H1 (cell line): ENCODE results near the gene TEX29. TPM values are rescaled to one million over a fixed set of nuclear protein-coding genes. Genes with fewer than 3 reads are reported as not detected.

Source experiments
- CTCF ChIA-PET: fragments of 300-600 bp; sonication (Branson Sonifier 250); formaldehyde crosslinking; loops from one replicate; lab custom pipeline; 2021; ENCODE audit not compliant: partially characterized antibody; lab: Charles Lee
- POLR2A ChIA-PET: fragments of 300-600 bp; sonication (Branson Sonifier 250); formaldehyde crosslinking; loops from one replicate; lab custom pipeline; 2021; ENCODE audit warnings: inconsistent platforms; ENCODE audit not compliant: partially characterized antibody; lab: Charles Lee
- DNase-seq, 2 experiments: peaks; one replicate each; pipeline versions ENCODE4 v3.0.0 to v3.0.0-alpha.2; 2010 to 2022; ENCODE audit warnings: low spot score in 2 of 2, low read depth in 1 of 2, mixed read lengths in 1 of 2
- FAIRE-seq: peaks from 2 replicates; lab custom pipeline; 2011; peaks lifted over from hg19 to GRCh38; lab: Jason Lieb, UNC
- H2AFZ ChIP-seq: 2 replicates; pipeline ENCODE4 v1.8.1; 2012; ENCODE audit warnings: low read length, inconsistent platforms
- H2AK5ac ChIP-seq: 2 replicates; pipeline ENCODE4 v1.6.1; 2013; ENCODE audit warnings: low read depth, low read length
- H2BK120ac ChIP-seq: replicated peaks from 2 replicates; pipeline ENCODE3; 2013; ENCODE audit warnings: low read depth, low read length, inconsistent platforms
- H2BK12ac ChIP-seq: 2 replicates; pipeline ENCODE4 v1.6.1; 2013; ENCODE audit warnings: low read depth, low read length
- H2BK15ac ChIP-seq: 2 replicates; pipeline ENCODE4 v1.6.1; 2013; ENCODE audit warnings: low read length
- H2BK20ac ChIP-seq: 2 replicates; pipeline ENCODE4 v1.6.1; 2013; ENCODE audit warnings: low read length
- H2BK5ac ChIP-seq: 2 replicates; pipeline ENCODE4 v1.6.1; 2013; ENCODE audit warnings: low read depth, low read length
- H3K14ac ChIP-seq: 2 replicates; pipeline ENCODE4 v1.6.1; 2013; ENCODE audit warnings: inconsistent platforms; ENCODE audit not compliant: insufficient read length
- H3K18ac ChIP-seq: 2 replicates; pipeline ENCODE4 v1.6.1; 2013; ENCODE audit warnings: low read length; ENCODE audit errors: extremely low read depth
- H3K23ac ChIP-seq: 2 replicates; pipeline ENCODE4 v1.6.1; 2013; ENCODE audit warnings: inconsistent platforms; ENCODE audit not compliant: insufficient read length
- H3K23me2 ChIP-seq: 2 replicates; pipeline ENCODE4 v1.6.1; 2013; ENCODE audit warnings: low read depth, low read length
- H3K27ac ChIP-seq: 2 replicates; pipeline ENCODE4 v1.6.1; 2011; ENCODE audit warnings: low read depth, low read length, inconsistent platforms
- H3K27me3 ChIP-seq, 4 experiments: replicated peaks in 1 of 4; 1 replicate in 1 of 4; 2 replicates in 3 of 4; pipeline versions ENCODE4 v1.6.1 to v1.8.1; 2011 to 2013; ENCODE audit warnings: low read length in 3 of 4, mild to moderate bottlenecking in 3 of 4, inconsistent platforms in 2 of 4, mixed read lengths in 2 of 4, moderate library complexity in 1 of 4; ENCODE audit not compliant: control insufficient read depth in 3 of 4, insufficient read depth in 3 of 4; ENCODE audit errors: extremely low read depth in 1 of 4
- H3K36me3 ChIP-seq, 4 experiments: 2 replicates each; pipeline versions ENCODE4 v1.6.1 to v1.8.1; 2011 to 2013; ENCODE audit warnings: mild to moderate bottlenecking in 4 of 4, low read length in 3 of 4, moderate library complexity in 2 of 4, control low read depth in 1 of 4, inconsistent platforms in 1 of 4; ENCODE audit not compliant: insufficient read depth in 4 of 4, control insufficient read depth in 2 of 4
- H3K4ac ChIP-seq: replicated peaks from 2 replicates; pipeline ENCODE3; 2013; ENCODE audit warnings: low read length, low read depth, mixed read lengths, inconsistent platforms; ENCODE audit not compliant: insufficient read length
- H3K4me1 ChIP-seq, 4 experiments: replicated peaks in 1 of 4; 1 replicate in 1 of 4; 2 replicates in 3 of 4; pipeline versions ENCODE4 v1.6.1 to v1.8.1; 2011 to 2013; ENCODE audit warnings: low read length in 3 of 4, inconsistent platforms in 2 of 4, mixed read lengths in 1 of 4; ENCODE audit not compliant: insufficient read depth in 4 of 4, control insufficient read depth in 3 of 4
- H3K4me2 ChIP-seq, 2 experiments: 2 replicates each; pipeline versions ENCODE4 v1.6.1 to v1.8.1; 2011 to 2013; ENCODE audit warnings: low read depth in 2 of 2, low read length in 2 of 2, control low read depth in 1 of 2, inconsistent platforms in 1 of 2, mild to moderate bottlenecking in 1 of 2; ENCODE audit not compliant: insufficient read depth in 1 of 2
- H3K4me3 ChIP-seq, 4 experiments: fragments of 200-600, 300-600 bp in 1 of 4; sonication (generic), shearing (Covaris generic), sonication (Bioruptor Twin) in 1 of 4; 2 replicates each; pipeline versions ENCODE4 v1.5.1 to v1.8.1; 2011 to 2016; ENCODE audit warnings: low read length in 4 of 4, low read depth in 3 of 4, control low read depth in 2 of 4, inconsistent platforms in 2 of 4, mild to moderate bottlenecking in 2 of 4, mixed read lengths in 1 of 4, moderate library complexity in 1 of 4; ENCODE audit not compliant: insufficient read depth in 2 of 4; ENCODE audit errors: extremely low read depth in 1 of 4
- H3K56ac ChIP-seq: replicated peaks from 2 replicates; pipeline ENCODE3; 2013; ENCODE audit warnings: low read depth, mild to moderate bottlenecking, mixed read lengths, low read length, inconsistent platforms; ENCODE audit not compliant: insufficient read length
- H3K79me1 ChIP-seq: 2 replicates; pipeline ENCODE4 v1.6.1; 2013; ENCODE audit warnings: low read depth, low read length, control low read depth
- H3K79me2 ChIP-seq, 2 experiments: 2 replicates each; pipeline versions ENCODE4 v1.6.1 to v1.8.1; 2012 to 2013; ENCODE audit warnings: low read length in 2 of 2, mild to moderate bottlenecking in 2 of 2, inconsistent platforms in 1 of 2; ENCODE audit not compliant: insufficient read depth in 2 of 2, control insufficient read depth in 1 of 2
- H3K9ac ChIP-seq, 4 experiments: replicated peaks in 1 of 4; 1 replicate in 1 of 4; 2 replicates in 3 of 4; pipeline versions ENCODE4 v1.6.1 to v1.8.1; 2011 to 2013; ENCODE audit warnings: low read depth in 3 of 4, low read length in 3 of 4, control low read depth in 2 of 4, mild to moderate bottlenecking in 2 of 4, moderate library complexity in 2 of 4, inconsistent platforms in 1 of 4; ENCODE audit errors: extremely low read depth in 1 of 4
- H3K9me3 ChIP-seq, 2 experiments: 2 replicates each; pipeline versions ENCODE4 v1.6.1 to v1.8.1; 2012 to 2013; ENCODE audit warnings: mild to moderate bottlenecking in 2 of 2, moderate library complexity in 2 of 2, control low read depth in 1 of 2, inconsistent platforms in 1 of 2, low read depth in 1 of 2, low read length in 1 of 2, mixed read lengths in 1 of 2; ENCODE audit not compliant: insufficient read depth in 2 of 2
- H4K20me1 ChIP-seq, 2 experiments: replicated peaks in 1 of 2; 2 replicates each; pipeline versions ENCODE3 to v1.8.1; 2011 to 2013; ENCODE audit warnings: inconsistent platforms in 2 of 2, low read length in 2 of 2, mild to moderate bottlenecking in 1 of 2; ENCODE audit not compliant: insufficient read depth in 2 of 2, control insufficient read depth in 1 of 2
- H4K5ac ChIP-seq: 2 replicates; pipeline ENCODE4 v1.6.1; 2013; ENCODE audit warnings: low read length, low read depth, mixed read lengths, inconsistent platforms; ENCODE audit not compliant: insufficient read length
- H4K8ac ChIP-seq: 2 replicates; pipeline ENCODE4 v1.8.0; 2013; ENCODE audit warnings: mild to moderate bottlenecking, moderate library complexity, low read length, inconsistent platforms; ENCODE audit not compliant: insufficient read depth; ENCODE audit errors: extremely low read depth
- H4K91ac ChIP-seq: replicated peaks from 2 replicates; pipeline ENCODE3; 2013; ENCODE audit warnings: low read length, mixed read lengths, inconsistent platforms; ENCODE audit not compliant: insufficient read length
- EGR1 ChIP-seq: IDR thresholded peaks from 2 replicates; pipeline ENCODE4 v1.6.1; 2011; ENCODE audit warnings: low read depth, low read length, borderline replicate concordance
- KDM1A ChIP-seq: fragments of 200-600, 300-600 bp; sonication (generic); IDR thresholded peaks from 2 replicates; pipeline ENCODE4 v1.7.1; 2016; ENCODE audit warnings: mild to moderate bottlenecking, low read length, borderline replicate concordance
- NANOG ChIP-seq: IDR thresholded peaks from 2 replicates; pipeline ENCODE4 v1.6.1; 2011; ENCODE audit warnings: low read length, low read depth, mild to moderate bottlenecking, inconsistent platforms; ENCODE audit not compliant: insufficient read depth, poor library complexity, severe bottlenecking
- POU5F1 ChIP-seq: IDR thresholded peaks from 2 replicates; pipeline ENCODE4 v1.6.1; 2011; ENCODE audit warnings: low read depth, mild to moderate bottlenecking, low read length, moderate library complexity
- WGBS, 2 experiments: shearing (Covaris generic) in 1 of 2; methylation state at CpG; one replicate each; pipeline versions ENCODE4 v1.1.6 to v1.1.7; 2013 to 2015; ENCODE audit warnings: low lambda C conversion rate in 2 of 2, mixed read lengths in 2 of 2, inconsistent platforms in 1 of 2, low coverage in 1 of 2, missing lambda C conversion rate in 1 of 2; ENCODE audit not compliant: insufficient replicate concordance in 2 of 2, insufficient coverage in 1 of 2, insufficient read length in 1 of 2; ENCODE audit errors: extremely low coverage in 1 of 2, missing lambda C conversion rate in 1 of 2; 5-methylcytosine and 5-hydroxymethylcytosine counted together
- polyA plus RNA-seq, 7 experiments: library from polyadenylated mRNA; depleted of rRNA in 3 of 7; stranded (reverse) in 5 of 7; unstranded in 2 of 7; fragments of >200 nt in 5 of 7; fragments of 200-250 nt in 2 of 7; gene quantifications; 1 replicate in 5 of 7; 2 replicates in 1 of 7; 4 replicates in 1 of 7; pipeline versions ENCODE4 v1.2.1 to v1.2.3, GENCODE V29; 2011 to 2013; ENCODE audit warnings: missing spikeins in 2 of 7, mixed read lengths in 2 of 7
- total RNA-seq: library from RNA; stranded (reverse); fragmentation: NEBNext Ultra II Directional; extraction: Animal tissue kit (Norgen Biotek cat#: 25700); gene quantifications from 2 replicates; pipeline ENCODE4 v1.2.1, GENCODE V29; 2021

Gene TEX29
- total and polyA plus RNA-seq, 2 of the 8 experiments (the other 6 are each of a cell fraction or from before 2014, with no cell fraction given), result 0.08 TPM; not detected in 1

DNA sequence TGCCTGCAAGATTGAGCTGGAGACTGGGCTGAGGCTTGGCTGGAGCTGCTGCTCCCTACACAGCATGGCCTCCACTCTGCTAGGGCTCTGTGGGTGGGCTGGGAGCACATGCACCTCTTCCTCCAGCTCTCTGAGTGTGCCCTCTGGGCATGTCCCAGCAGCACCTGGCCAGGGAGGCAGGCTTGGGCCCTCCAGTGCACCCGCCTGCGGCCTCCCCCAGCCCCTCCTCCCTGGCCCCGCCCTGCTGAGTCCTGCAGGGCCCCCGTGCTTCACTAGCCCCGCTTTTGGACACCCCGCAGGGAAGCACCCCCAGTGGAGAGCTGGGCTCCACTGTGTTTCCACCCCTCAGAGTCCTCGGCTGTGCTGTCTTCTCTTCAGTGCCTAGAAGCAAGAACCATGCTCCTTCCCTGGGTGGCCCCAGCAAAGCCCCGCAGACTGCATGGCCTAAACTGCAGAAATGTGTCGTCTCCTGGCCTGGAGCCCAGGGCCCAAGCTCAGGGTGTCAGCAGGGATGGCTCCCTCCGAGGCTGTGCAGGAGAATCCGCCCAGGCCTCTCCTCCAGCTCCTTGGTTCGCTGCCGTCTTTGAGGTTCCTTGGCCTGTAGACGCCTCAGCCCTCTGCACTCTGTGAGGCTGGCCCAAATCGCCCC, 5.0 kb upstream of the TEX29 start:
- no peak overlapping the region for H3K4ac ChIP-seq
- H4K8ac ChIP-seq, result no peak overlapping the region
- H3K27me3 ChIP-seq, result no peaks in the 10 kb centered on the region
- H3K4me3 ChIP-seq, result no peak overlapping the region
- no peak for DNase-seq
- H3K27ac ChIP-seq, result no peak overlapping the region
- no peaks in the 10 kb centered on the region for H3K79me1 ChIP-seq
- H3K4me1 ChIP-seq, result peaks cover 0 to 3% (median 0%) of the 10 kb centered on the region in 4 experiments; a peak in 4 of 7 replicates
- FAIRE-seq, result no peak
- H2BK5ac ChIP-seq, result no peak overlapping the region
- H3K9me3 ChIP-seq, result peaks cover 7 to 10% of the 10 kb centered on the region in 2 experiments; a peak in 3 of 4 replicates
- no peaks in the 10 kb centered on the region for H3K79me2 ChIP-seq
- H3K4me2 ChIP-seq, result no peak overlapping the region
- H3K18ac ChIP-seq, result no peak overlapping the region
- 83% methylated on average over 9 of the region's 15 CpGs; no CpG with 5 or more reads in 1 of the 2 experiments for WGBS, 2 experiments
- ChIA-PET CTCF (no interaction called here), POLR2A (no interaction called here)
- H2AFZ ChIP-seq, result no peak overlapping the region
- H2BK120ac ChIP-seq, result no peak overlapping the region
- H3K56ac ChIP-seq, result no peak overlapping the region
- H3K23ac ChIP-seq, result no peak overlapping the region
- no peaks in the 10 kb centered on the region for H3K23me2 ChIP-seq
- no peak overlapping the region for H2BK20ac ChIP-seq
- no peak overlapping the region for H4K5ac ChIP-seq
- H3K9ac ChIP-seq, result no peak overlapping the region
- H2AK5ac ChIP-seq, result no peak overlapping the region
- peaks cover 0 to 3% (median 0%) of the 10 kb centered on the region in 4 experiments; a peak in 1 of 8 replicates for H3K36me3 ChIP-seq
- no peaks in the 10 kb centered on the region for H4K20me1 ChIP-seq
- no peak overlapping the region for H3K14ac ChIP-seq
- H2BK15ac ChIP-seq, result no peak overlapping the region
- no peak overlapping the region for H4K91ac ChIP-seq
- H2BK12ac ChIP-seq, result no peak overlapping the region
- TF ChIP-seq EGR1, result no peak
- no peak for TF ChIP-seq KDM1A
- TF ChIP-seq NANOG, result no peak
- TF ChIP-seq POU5F1, result no peak
